ENCODE data around the gene OGG1.

Gene OGG1

GRCh38 chr3:9731206-9732079, 18.3 kb upstream of the OGG1 start, which contains the start of gene BRPF1:
Gene BRPF1, plus strand, starts transcription at chr3:9731735. Its CDS starts 2,406 bp downstream, at chr3:9734141.
- Histone ChIP-seq H3K4me3 (ENCODE audit: low read depth, low read length) (peak within 1 kb of the TSS; percentile 87), H3K36me3 (ENCODE audit: control insufficient read depth in 2 of 2, insufficient read depth in 1 of 2, low read length in 2 of 2) (peaks cover 16 to 37% of the 10 kb centered on the region in 2 experiments), H3K4me1 (ENCODE audit: control insufficient read depth, insufficient read depth, low read length) (peaks cover 7% of the 10 kb centered on the region; the same call in 1 of the 2 replicates), H3K9me3 (ENCODE audit: control insufficient read depth, insufficient read depth, low read depth, low read length) (no peaks in the 10 kb centered on the region), H3K27ac (ENCODE audit: extremely low read depth, low read depth, low read length) (peak within 1 kb of the TSS; percentile 100)
- ChIA-PET CTCF (interaction anchor here (0.5 to 2.3 kb wide), 7 partner anchors 15 to 231 kb away, joined by 3 to 15 read pairs (median 3); partner anchors contain the start of gene OGG1), POLR2A (interaction anchor here (0.8 to 3.4 kb wide), 9 partner anchors 8 to 517 kb away, joined by 3 to 47 read pairs (median 6); partner anchors contain the start of genes ARPC4, CAMK1, MTMR14 and OGG1)
- TF ChIP-seq ZBTB7A (tag by site-specific recombination; IDR thresholded peaks at IDR 0.05; ENCODE audit: low read depth) = peak; percentile 100
- TF ChIP-seq ZNF600 (tag by site-specific recombination; IDR thresholded peaks at IDR 0.05) = peak; percentile 44
- TF ChIP-seq ZBTB11 (tag by site-specific recombination; conservative IDR thresholded peaks at IDR 0.05; ENCODE audit: low read depth) = peak; percentile 64
- TF ChIP-seq ZNF366 (tag by site-specific recombination; conservative IDR thresholded peaks at IDR 0.05) = peak; percentile 66
- peak; percentile 73; the same call in 1 of the 2 replicates for TF ChIP-seq ZNF169 (tag by site-specific recombination; IDR thresholded peaks at IDR 0.05)
- peak; percentile 97; the same call in 1 of the 2 replicates for TF ChIP-seq ZNF501 (tag by site-specific recombination; IDR thresholded peaks at IDR 0.05)
- TF ChIP-seq ZNF660 (tag by site-specific recombination; IDR thresholded peaks at IDR 0.05) = peak; percentile 91; the same call in 1 of the 2 replicates
- TF ChIP-seq, protein P1, sequence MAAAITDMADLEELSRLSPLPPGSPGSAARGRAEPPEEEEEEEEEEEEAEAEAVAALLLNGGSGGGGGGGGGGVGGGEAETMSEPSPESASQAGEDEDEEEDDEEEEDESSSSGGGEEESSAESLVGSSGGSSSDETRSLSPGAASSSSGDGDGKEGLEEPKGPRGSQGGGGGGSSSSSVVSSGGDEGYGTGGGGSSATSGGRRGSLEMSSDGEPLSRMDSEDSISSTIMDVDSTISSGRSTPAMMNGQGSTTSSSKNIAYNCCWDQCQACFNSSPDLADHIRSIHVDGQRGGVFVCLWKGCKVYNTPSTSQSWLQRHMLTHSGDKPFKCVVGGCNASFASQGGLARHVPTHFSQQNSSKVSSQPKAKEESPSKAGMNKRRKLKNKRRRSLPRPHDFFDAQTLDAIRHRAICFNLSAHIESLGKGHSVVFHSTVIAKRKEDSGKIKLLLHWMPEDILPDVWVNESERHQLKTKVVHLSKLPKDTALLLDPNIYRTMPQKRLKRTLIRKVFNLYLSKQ (tag by site-specific recombination; IDR thresholded peaks at IDR 0.05; ENCODE audit: borderline replicate concordance) = 0 out of 2 replicates have a peak, but pooled peaks have one; percentile 74
- peak; percentile 96 for TF ChIP-seq WT1 (tag by site-specific recombination; IDR thresholded peaks at IDR 0.05)
- peak; percentile 42; the same call in 1 of the 2 replicates for TF ChIP-seq ZNF121 (tag by site-specific recombination; IDR thresholded peaks at IDR 0.05)
- TF ChIP-seq ZNF311 (tag by site-specific recombination; IDR thresholded peaks at IDR 0.05; ENCODE audit: borderline replicate concordance) = no peak
- TF ChIP-seq ZNF146 (tag by site-specific recombination; IDR thresholded peaks at IDR 0.05) = peak; percentile 65
- TF ChIP-seq ZNF148 (tag by site-specific recombination; IDR thresholded peaks at IDR 0.05; ENCODE audit: borderline replicate concordance) = peak; percentile 93; the same call in 1 of the 2 replicates
- TF ChIP-seq ZNF596 (tag by site-specific recombination; IDR thresholded peaks at IDR 0.05) = no peak
- no peak for TF ChIP-seq ZNF658 (tag by site-specific recombination; IDR thresholded peaks at IDR 0.05)
- peak; percentile 67 for TF ChIP-seq ZBTB48 (tag by site-specific recombination; IDR thresholded peaks at IDR 0.05)
- TF ChIP-seq ZNF664 (tag by site-specific recombination; IDR thresholded peaks at IDR 0.05) = peak; percentile 49; the same call in 1 of the 2 replicates
- TF ChIP-seq, protein P2, sequence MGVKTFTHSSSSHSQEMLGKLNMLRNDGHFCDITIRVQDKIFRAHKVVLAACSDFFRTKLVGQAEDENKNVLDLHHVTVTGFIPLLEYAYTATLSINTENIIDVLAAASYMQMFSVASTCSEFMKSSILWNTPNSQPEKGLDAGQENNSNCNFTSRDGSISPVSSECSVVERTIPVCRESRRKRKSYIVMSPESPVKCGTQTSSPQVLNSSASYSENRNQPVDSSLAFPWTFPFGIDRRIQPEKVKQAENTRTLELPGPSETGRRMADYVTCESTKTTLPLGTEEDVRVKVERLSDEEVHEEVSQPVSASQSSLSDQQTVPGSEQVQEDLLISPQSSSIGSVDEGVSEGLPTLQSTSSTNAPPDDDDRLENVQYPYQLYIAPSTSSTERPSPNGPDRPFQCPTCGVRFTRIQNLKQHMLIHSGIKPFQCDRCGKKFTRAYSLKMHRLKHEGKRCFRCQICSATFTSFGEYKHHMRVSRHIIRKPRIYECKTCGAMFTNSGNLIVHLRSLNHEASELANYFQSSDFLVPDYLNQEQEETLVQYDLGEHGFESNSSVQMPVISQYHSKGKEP (tag by site-specific recombination; IDR thresholded peaks at IDR 0.05) = peak; percentile 70
- peak; percentile 86 for TF ChIP-seq ZFP69B (tag by site-specific recombination; IDR thresholded peaks at IDR 0.05)
- no peak for TF ChIP-seq ZNF133 (tag by site-specific recombination; IDR thresholded peaks at IDR 0.05)
- TF ChIP-seq ZNF555 (tag by site-specific recombination; conservative IDR thresholded peaks at IDR 0.05) = no peak
- 0 out of 2 replicates have a peak, but pooled peaks have one; percentile 54 for TF ChIP-seq ZNF221 (tag by site-specific recombination; IDR thresholded peaks at IDR 0.05; ENCODE audit: borderline replicate concordance)
- peak; percentile 12; the same call in 1 of the 2 replicates for TF ChIP-seq ZNF768 (tag by site-specific recombination; IDR thresholded peaks at IDR 0.05)
- TF ChIP-seq, protein P3, sequence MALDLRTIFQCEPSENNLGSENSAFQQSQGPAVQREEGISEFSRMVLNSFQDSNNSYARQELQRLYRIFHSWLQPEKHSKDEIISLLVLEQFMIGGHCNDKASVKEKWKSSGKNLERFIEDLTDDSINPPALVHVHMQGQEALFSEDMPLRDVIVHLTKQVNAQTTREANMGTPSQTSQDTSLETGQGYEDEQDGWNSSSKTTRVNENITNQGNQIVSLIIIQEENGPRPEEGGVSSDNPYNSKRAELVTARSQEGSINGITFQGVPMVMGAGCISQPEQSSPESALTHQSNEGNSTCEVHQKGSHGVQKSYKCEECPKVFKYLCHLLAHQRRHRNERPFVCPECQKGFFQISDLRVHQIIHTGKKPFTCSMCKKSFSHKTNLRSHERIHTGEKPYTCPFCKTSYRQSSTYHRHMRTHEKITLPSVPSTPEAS (tag by site-specific recombination; IDR thresholded peaks at IDR 0.05) = peak; percentile 60; the same call in 1 of the 2 replicates

Data from HEK293 (cell line).